Left lung (tissue), 10 donors: ENCODE data around the gene STRIP2. TPM values are rescaled to one million over a fixed set of nuclear protein-coding genes. Genes with fewer than 3 reads are reported as not detected.
"Not testable (repeated sequence)": the region's sequence is repeated elsewhere in the genome, so short reads cannot be mapped to it uniquely, and the experiment has no call there.

ENCODE experiments used
- ATAC-seq: fragments of 200-7000 bp; cut with Tn5 transposase; one replicate; pipeline ENCODE4 v1.9.1; 2020; ENCODE audit warnings: moderate library complexity
- DNase-seq, 4 donors: peaks; one replicate each; pipeline ENCODE4 v3.0.0-alpha.2; 2013 to 2020
- H3K27ac ChIP-seq, 2 donors: fragments of 200-600 bp; sonication (generic) in 1 of 2; one replicate each; pipeline versions ENCODE4 v1.5.0 to v1.8.0; 2020 to 2021
- H3K27me3 ChIP-seq, 2 donors: fragments of 200-600 bp; sonication (generic) in 1 of 2; one replicate each; pipeline versions ENCODE4 v1.5.0 to v1.8.0; 2020 to 2021
- H3K36me3 ChIP-seq, 2 donors: fragments of 200-600 bp; sonication (generic) in 1 of 2; one replicate each; pipeline versions ENCODE4 v1.5.0 to v1.8.0; 2020 to 2021
- H3K4me1 ChIP-seq, 2 donors: fragments of 200-600 bp; one replicate each; pipeline ENCODE4 v1.8.0; 2021
- H3K4me3 ChIP-seq, 2 donors: fragments of 200-600 bp; sonication (generic) in 1 of 2; one replicate each; pipeline versions ENCODE4 v1.5.0 to v1.8.0; 2020 to 2021; ENCODE audit warnings: mild to moderate bottlenecking in 1 of 2
- H3K9me3 ChIP-seq, 2 donors: fragments of 200-600 bp; sonication (generic) in 1 of 2; one replicate each; pipeline versions ENCODE4 v1.5.0 to v1.8.0; 2020 to 2021
- intact Hi-C, 2 donors: fragments of 100-400 bp; cut with DNase I; formaldehyde crosslinking; loops; one replicate each; pipeline versions ENCODE4 v1.11.2 to v1.14.2; 2022
- polyA plus RNA-seq, 6 donors: library from polyadenylated mRNA; unstranded; fragments of 120-200 nt; gene quantifications; one replicate each; pipeline ENCODE4 v1.2.1, GENCODE V29; 2013; ENCODE audit not compliant: insufficient read length in 6 of 6
- total RNA-seq, 2 donors: library from RNA; stranded (reverse); fragmentation: NEBNext Ultra II Directional; extraction: Animal tissue kit (Norgen Biotek cat#: 25700); gene quantifications; one replicate each; pipeline ENCODE4 v1.2.1, GENCODE V29; 2021
- TF ChIP-seq, protein P1 (sequence below), 2 donors: fragments of 200-600 bp; sonication (generic) in 1 of 2; IDR thresholded peaks; one replicate each; pipeline versions ENCODE4 v1.5.0 to v1.8.0; 2021; ENCODE audit warnings: antibody characterized with exemption in 2 of 2
- donor health status: DM: no; HTN: yes; CAD: no.
- donor health status: DM: no; HTN: no; CAD: no.

STRIP2 gene
- total and polyA plus RNA-seq, 8 donors = 4.4 to 6.3 (median 5.6) TPM

DNA sequence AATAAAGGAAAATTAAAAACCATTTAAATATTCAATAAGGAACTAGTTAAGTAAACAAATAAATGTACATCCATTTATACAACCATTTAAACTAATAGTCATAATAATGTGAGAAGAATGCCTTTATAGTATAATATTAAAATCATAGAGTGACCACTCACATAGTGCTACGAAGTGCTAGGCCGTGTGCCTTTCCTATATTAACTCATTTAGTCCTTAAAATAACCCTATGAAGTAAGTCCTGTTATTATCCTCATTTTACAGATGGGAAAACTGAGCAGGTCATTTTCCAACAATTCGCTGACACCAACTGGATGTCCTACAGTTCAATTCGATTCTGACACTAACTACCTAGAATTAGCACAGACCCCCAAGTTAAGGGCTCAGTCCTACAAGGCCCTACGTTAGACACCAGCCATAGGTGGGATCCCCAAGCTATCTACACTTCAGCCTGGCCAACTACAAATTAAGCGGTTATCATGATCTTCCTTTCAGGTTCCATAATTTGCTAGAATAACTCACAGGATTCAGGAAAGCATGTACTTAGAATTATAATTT, 4.1 kb downstream of the STRIP2 start:
- no peak overlapping the region for H3K4me3 ChIP-seq
- intact Hi-C loops = no loop called here
- H3K36me3 ChIP-seq = no peaks in the 10 kb centered on the region
- no peaks in the 10 kb centered on the region for H3K9me3 ChIP-seq
- H3K4me1 ChIP-seq = peaks cover 0 to 5% of the 10 kb centered on the region in 2 donors
- DNase-seq (no peak), ATAC-seq (no peak)
- H3K27me3 ChIP-seq = peaks cover 0 to 36% of the 10 kb centered on the region in 2 donors
- H3K27ac ChIP-seq = no peak overlapping the region
- TF ChIP-seq, protein P1, sequence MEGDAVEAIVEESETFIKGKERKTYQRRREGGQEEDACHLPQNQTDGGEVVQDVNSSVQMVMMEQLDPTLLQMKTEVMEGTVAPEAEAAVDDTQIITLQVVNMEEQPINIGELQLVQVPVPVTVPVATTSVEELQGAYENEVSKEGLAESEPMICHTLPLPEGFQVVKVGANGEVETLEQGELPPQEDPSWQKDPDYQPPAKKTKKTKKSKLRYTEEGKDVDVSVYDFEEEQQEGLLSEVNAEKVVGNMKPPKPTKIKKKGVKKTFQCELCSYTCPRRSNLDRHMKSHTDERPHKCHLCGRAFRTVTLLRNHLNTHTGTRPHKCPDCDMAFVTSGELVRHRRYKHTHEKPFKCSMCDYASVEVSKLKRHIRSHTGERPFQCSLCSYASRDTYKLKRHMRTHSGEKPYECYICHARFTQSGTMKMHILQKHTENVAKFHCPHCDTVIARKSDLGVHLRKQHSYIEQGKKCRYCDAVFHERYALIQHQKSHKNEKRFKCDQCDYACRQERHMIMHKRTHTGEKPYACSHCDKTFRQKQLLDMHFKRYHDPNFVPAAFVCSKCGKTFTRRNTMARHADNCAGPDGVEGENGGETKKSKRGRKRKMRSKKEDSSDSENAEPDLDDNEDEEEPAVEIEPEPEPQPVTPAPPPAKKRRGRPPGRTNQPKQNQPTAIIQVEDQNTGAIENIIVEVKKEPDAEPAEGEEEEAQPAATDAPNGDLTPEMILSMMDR (IDR thresholded peaks at IDR 0.05) = no peak

DNA sequence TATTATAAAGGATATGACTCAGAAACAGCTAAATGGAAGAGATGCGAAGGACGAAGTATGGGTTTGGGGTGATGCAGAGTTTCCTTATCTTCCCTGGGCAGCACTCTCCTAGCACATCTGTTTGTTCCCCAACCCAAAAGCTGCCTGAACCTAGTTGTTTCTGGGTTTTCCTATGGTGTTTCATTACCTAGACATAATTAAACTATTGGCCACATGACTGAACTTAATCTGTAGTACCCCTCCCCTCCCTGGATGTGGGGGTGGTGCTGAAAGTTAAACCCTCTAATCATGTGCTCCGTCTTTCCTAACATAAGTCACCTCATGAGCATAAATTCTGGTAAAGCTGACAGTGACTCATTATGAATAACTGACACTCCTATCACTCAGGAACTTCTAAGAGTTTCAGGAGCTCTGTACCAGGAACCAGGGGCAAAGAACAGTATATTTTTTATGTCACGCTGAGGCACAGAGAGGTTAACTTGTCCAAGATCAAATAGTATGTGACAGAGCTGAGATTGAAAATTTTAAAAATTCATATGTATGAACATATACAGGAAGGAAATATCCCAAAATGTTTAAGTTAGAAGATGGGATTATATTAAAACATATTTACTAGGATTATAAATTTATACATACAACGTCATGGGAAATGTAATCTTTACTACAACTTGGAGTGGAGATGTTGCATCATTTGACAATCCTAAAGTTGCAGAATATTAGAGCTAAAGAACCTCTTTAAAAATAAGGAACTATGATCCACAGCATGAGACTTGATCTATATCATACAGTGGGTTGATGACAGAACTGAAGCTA, 4.8 kb downstream of the STRIP2 start:
- Histone ChIP-seq H3K9me3 (no peaks in the 10 kb centered on the region), H3K4me3 (no peak overlapping the region), H3K36me3 (no peaks in the 10 kb centered on the region), H3K27ac (no peak overlapping the region), H3K27me3 (peaks cover 0 to 30% of the 10 kb centered on the region in 2 donors), H3K4me1 (no peaks in the 10 kb centered on the region)
- ATAC-seq (peak; percentile 10), DNase-seq (no peak)
- TF ChIP-seq, protein P1 (IDR thresholded peaks at IDR 0.05) = no peak
- intact Hi-C loops = no loop called here

DNA sequence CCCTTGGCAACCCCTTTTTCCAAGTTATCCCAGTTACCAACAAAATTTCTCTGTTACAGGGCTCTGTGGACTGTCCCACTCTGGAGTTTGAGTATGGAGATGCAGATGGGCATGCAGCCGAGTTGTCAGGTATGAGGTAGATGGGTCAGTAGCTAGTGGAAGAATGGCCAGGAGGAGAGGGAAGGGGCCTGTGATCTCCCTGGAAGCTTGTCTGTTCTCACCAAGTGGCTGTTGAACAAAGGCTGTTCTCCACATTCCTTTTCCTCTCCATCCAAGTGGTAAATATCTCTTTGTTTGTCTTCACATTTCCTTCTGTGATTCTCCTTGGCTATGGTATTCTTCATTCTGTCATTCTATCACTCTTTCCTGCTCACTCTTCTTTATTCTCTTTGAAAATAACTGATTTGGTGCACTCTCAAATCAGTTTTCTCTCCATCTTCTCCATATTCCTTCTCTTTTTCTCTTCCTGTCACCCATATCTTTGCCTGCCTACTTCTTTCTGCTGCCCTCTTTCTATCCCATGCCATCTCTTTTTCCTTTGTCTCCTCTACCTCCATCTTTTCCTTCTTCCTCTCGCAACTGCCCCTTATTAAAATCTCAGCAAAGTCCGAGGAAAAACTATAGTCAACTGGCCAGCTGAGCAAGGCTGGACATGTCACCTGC, 5.9 kb downstream of the STRIP2 start:
- Histone ChIP-seq H3K27me3 (peaks cover 0 to 22% of the 10 kb centered on the region in 2 donors), H3K4me1 (no peaks in the 10 kb centered on the region), H3K4me3 (no peak overlapping the region), H3K9me3 (no peaks in the 10 kb centered on the region), H3K36me3 (no peaks in the 10 kb centered on the region), H3K27ac (no peak overlapping the region)
- intact Hi-C loops = no loop called here
- DNase-seq = no peak
- ATAC-seq = no peak
- TF ChIP-seq, protein P1 (IDR thresholded peaks at IDR 0.05) = no peak

DNA sequence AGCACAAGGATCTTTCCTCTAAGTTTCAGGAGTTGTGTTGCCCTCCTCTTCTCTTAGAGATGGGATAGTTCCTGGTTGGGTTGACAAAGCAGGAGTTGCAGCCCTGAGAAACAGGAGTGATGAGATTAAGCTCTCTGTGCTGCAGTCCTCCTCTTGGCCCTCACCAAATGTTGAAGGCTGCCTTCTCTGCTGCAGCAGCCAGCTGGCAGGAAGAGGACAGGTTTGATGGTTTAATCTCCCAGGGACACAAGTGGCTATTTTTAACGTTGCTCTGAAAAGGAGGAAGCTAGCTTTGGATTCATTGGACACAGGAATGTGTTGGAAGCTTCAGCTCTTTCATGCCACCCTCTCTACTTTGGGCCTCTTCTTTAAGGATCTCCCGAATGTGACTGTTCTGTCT, 9.4 kb downstream of the STRIP2 start:
- no peak overlapping the region for H3K27ac ChIP-seq
- H3K4me1 ChIP-seq = no peaks in the 10 kb centered on the region
- no peaks in the 10 kb centered on the region for H3K36me3 ChIP-seq
- peaks cover 0 to 7% of the 10 kb centered on the region in 2 donors for H3K9me3 ChIP-seq
- H3K27me3 ChIP-seq = no peaks in the 10 kb centered on the region
- H3K4me3 ChIP-seq = no peak overlapping the region
- TF ChIP-seq, protein P1 (IDR thresholded peaks at IDR 0.05) = no peak
- ATAC-seq (no peak), DNase-seq (no peak)
- intact Hi-C loops = no loop called here

DNA sequence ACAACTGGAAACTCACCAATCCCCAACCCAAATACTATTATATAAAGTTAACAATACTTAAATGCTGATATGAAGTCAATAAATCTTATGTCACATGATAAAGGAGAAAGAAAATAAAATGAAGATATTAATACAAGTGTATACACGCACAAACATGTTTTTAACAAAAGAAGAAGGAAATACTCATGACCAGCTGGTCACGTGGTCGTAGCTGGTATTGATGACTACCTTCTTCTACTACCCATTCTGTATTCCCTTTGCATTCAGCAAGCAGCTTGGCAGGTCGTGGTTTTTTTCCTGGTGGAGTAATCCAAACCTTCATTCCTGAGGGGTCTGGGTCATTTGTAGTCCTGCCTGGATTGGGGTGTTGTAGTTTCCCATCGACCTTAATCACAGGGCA, 10.5 kb downstream of the STRIP2 start:
- H3K36me3 ChIP-seq, ATAC-seq, H3K4me1 ChIP-seq, H3K4me3 ChIP-seq, intact Hi-C loops, H3K27me3 ChIP-seq, DNase-seq, H3K27ac ChIP-seq: not testable (repeated sequence)
- H3K9me3 ChIP-seq = peaks cover 0 to 14% of the 10 kb centered on the region in 2 donors

DNA sequence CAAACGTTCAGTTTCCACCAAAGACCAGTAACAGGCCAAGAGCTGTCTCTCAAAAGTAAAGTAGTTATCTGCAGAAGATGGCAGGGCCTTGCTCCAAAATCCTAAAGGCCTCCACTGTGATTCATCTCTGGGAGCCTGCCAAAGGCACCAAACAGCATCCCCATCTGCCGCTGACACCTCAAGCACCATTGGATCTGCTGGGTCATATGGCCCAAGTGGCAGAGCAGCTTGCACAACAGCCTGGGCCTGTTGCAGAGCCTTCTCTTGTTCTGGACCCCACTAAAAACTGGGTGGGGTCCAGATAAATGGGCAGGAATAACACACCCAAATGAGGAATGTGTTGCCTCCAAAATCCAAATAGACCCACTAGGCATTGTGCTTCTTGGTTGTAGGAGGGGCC, 12.7 kb downstream of the STRIP2 start:
- intact Hi-C loops, H3K27me3 ChIP-seq, H3K36me3 ChIP-seq, H3K27ac ChIP-seq, ATAC-seq, H3K4me1 ChIP-seq, H3K4me3 ChIP-seq, DNase-seq: not testable (repeated sequence)
- H3K9me3 ChIP-seq = peaks cover 0 to 14% of the 10 kb centered on the region in 2 donors

DNA sequence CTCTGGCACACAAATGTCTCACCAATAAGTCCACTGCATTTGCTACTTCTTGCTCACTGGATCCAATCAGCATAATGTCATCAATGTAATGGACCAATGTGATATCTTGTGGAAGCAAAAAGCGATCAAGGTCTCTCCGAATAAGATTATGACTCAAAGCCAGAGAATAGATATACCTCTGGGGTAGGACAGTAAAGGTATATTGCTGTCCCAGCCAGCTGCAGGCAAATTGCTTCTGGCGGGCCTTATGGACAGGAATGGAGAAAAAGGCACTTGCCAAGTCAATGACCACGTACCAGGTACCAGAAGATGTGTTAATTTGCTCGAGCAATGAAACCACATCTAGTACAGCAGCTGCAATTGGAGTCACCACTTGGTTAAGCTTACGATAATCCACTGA, 13.2 kb downstream of the STRIP2 start:
- H3K4me1 ChIP-seq, H3K36me3 ChIP-seq, H3K27me3 ChIP-seq, H3K4me3 ChIP-seq, ATAC-seq, H3K27ac ChIP-seq, DNase-seq, intact Hi-C loops: not testable (repeated sequence)
- peaks cover 0 to 14% of the 10 kb centered on the region in 2 donors for H3K9me3 ChIP-seq

DNA sequence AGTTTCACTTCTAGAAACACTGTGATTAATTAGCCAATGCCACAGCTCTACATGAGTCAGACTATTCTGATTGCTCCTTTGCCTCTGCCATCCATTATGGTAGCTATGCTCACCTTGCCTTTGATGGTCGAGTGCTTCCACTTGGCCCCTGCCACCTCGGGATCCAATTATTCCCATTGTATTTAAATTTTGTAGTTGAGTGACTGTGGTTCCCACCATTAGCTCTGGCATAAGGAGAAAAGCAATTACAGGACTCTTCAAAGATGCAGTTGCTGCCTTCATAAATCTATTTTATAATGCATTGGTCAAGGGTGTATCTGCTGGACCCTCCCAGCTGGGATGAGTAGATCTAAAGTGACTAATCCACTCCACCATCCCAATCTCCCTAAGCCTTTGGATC, 14.4 kb downstream of the STRIP2 start:
- H3K36me3 ChIP-seq, H3K27ac ChIP-seq, H3K4me3 ChIP-seq, intact Hi-C loops, H3K4me1 ChIP-seq, H3K27me3 ChIP-seq, DNase-seq, ATAC-seq: not testable (repeated sequence)
- peaks cover 0 to 14% of the 10 kb centered on the region in 2 donors for H3K9me3 ChIP-seq
